Left ventricle myocardium inferior (tissue), 1 donor: ENCODE results near the gene CA10. TPM values are rescaled to one million over a fixed set of nuclear protein-coding genes. Genes with fewer than 3 reads are reported as not detected.

Experiments used
- DNase-seq: peaks from one replicate; pipeline ENCODE4 v3.0.0-alpha.2; 2020
- H3K27ac ChIP-seq: fragments of 200-600 bp; replicated peaks from 2 replicates; pipeline ENCODE4 v1.8.0; 2021
- H3K27me3 ChIP-seq: fragments of 200-600 bp; 2 replicates; pipeline ENCODE4 v1.8.0; 2021; ENCODE audit warnings: low read depth
- H3K36me3 ChIP-seq: fragments of 200-600 bp; 2 replicates; pipeline ENCODE4 v1.8.0; 2021
- H3K4me1 ChIP-seq: fragments of 200-600 bp; 2 replicates; pipeline ENCODE4 v1.8.0; 2021
- H3K4me3 ChIP-seq: fragments of 200-600 bp; 2 replicates; pipeline ENCODE4 v1.8.0; 2021; ENCODE audit warnings: mild to moderate bottlenecking, moderate library complexity
- H3K9me3 ChIP-seq: fragments of 200-600 bp; replicated peaks from 2 replicates; pipeline ENCODE4 v1.8.0; 2021
- intact Hi-C: fragments of 100-400 bp; cut with micrococcal nuclease; formaldehyde crosslinking; loops from one replicate; pipeline ENCODE4 v1.11.0; 2022
- total RNA-seq: library from RNA; stranded (reverse); fragmentation: NEBNext Ultra II Directional; extraction: Animal tissue kit (Norgen Biotek cat#: 25700); gene quantifications from one replicate; pipeline ENCODE4 v1.2.1, GENCODE V29; 2021
- TF ChIP-seq, protein P1 (sequence below): fragments of 200-600 bp; IDR thresholded peaks from 2 replicates; pipeline ENCODE4 v1.8.0; 2021; ENCODE audit warnings: antibody characterized with exemption, mild to moderate bottlenecking, borderline replicate concordance
- donor health status: DM: no; HTN: yes; CAD: no; lungs with severe emphysema.

Gene CA10
- total RNA-seq, 1 donor from 2014 or later = not detected

DNA sequence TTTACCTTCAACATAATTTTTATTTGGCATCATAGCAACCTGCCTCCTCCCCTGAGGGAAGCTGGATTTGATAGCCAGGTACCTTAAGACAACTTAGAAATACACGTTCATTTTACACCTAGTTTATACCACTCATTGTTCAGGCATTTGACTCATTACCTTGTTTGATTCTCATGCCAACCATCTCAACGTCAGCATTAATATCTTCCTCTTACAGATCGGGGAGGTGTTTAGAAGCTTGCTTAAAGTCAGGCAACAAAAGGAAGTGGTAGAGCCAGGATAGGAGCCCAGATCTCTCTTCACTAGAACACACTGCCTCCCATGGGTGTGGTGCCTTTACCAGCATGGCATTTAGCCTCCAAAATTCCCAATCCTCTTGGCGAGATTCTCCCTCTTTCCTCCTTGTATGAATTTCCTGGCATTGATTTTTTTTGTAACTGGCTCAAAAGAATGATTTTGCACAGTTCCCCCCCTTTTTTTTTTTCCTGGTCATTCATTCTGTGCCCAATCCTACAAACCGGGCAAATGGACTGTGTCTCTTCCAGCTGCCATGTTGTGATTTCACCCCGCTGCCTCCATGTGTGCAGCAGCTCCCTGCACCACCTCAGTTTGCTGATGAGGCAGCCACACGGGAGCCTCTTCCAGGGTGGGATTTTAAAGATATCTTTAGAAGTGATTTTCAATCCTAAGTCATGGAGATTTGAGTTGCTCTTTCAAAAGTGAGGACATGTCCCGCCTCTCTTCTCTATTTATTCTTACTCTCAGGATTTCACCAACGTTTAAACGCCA is 514.6 kb downstream of the CA10 start:
- Histone ChIP-seq H3K9me3 (no peaks in the 10 kb centered on the region), H3K36me3 (no peaks in the 10 kb centered on the region), H3K4me3 (no peak overlapping the region), H3K27me3 (peaks cover 81% of the 10 kb centered on the region), H3K27ac (no peak overlapping the region), H3K4me1 (no peaks in the 10 kb centered on the region)
- no peak for DNase-seq
- intact Hi-C loops = no loop called here
- TF ChIP-seq, protein P1, sequence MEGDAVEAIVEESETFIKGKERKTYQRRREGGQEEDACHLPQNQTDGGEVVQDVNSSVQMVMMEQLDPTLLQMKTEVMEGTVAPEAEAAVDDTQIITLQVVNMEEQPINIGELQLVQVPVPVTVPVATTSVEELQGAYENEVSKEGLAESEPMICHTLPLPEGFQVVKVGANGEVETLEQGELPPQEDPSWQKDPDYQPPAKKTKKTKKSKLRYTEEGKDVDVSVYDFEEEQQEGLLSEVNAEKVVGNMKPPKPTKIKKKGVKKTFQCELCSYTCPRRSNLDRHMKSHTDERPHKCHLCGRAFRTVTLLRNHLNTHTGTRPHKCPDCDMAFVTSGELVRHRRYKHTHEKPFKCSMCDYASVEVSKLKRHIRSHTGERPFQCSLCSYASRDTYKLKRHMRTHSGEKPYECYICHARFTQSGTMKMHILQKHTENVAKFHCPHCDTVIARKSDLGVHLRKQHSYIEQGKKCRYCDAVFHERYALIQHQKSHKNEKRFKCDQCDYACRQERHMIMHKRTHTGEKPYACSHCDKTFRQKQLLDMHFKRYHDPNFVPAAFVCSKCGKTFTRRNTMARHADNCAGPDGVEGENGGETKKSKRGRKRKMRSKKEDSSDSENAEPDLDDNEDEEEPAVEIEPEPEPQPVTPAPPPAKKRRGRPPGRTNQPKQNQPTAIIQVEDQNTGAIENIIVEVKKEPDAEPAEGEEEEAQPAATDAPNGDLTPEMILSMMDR = no peak

DNA sequence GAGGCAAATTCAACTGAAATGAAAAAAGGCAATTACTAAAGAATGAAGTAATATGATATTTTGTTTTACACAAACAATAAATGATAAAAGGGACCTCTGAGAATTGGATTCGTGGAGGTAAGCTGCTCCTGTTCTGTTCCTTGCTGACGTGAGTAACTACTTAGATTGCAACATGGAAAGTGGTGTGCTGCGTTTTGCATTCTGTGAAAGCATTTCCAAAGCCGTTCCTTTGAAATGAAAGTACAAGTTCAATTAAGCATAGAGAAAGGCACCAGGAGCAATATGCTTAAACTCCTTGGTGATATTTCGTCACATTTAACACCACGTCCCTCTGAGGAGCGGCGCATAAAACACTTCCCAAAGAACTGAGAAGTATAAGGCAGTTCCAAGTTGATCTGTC is 516.5 kb downstream of the CA10 start:
- H3K4me1 ChIP-seq = no peaks in the 10 kb centered on the region
- intact Hi-C loops = no loop called here
- H3K27me3 ChIP-seq = peaks cover 81% of the 10 kb centered on the region
- no peaks in the 10 kb centered on the region for H3K36me3 ChIP-seq
- no peak for DNase-seq
- no peaks in the 10 kb centered on the region for H3K9me3 ChIP-seq
- H3K4me3 ChIP-seq = no peak overlapping the region
- no peak overlapping the region for H3K27ac ChIP-seq
- TF ChIP-seq, protein P1 = no peak

- DNase-seq = no peak
- TF ChIP-seq, protein P1 = peak; percentile 42
- no peaks in the 10 kb centered on the region for H3K9me3 ChIP-seq
- peaks cover 63% of the 10 kb centered on the region for H3K27me3 ChIP-seq
- no peak overlapping the region for H3K4me3 ChIP-seq
- no peaks in the 10 kb centered on the region for H3K4me1 ChIP-seq
- intact Hi-C loops = no loop called here
- H3K36me3 ChIP-seq = no peaks in the 10 kb centered on the region
- H3K27ac ChIP-seq = no peak overlapping the region
Measured at GRCh38 chr17:51640108-51640622, 518.3 kb downstream of the CA10 start.

- Histone ChIP-seq H3K4me1 (no peaks in the 10 kb centered on the region), H3K27ac (no peak overlapping the region), H3K27me3 (peaks cover 51% of the 10 kb centered on the region), H3K4me3 (no peak overlapping the region), H3K9me3 (no peaks in the 10 kb centered on the region), H3K36me3 (no peaks in the 10 kb centered on the region)
- DNase-seq = no peak
- TF ChIP-seq, protein P1 = no peak
- intact Hi-C loops = no loop called here
Measured at GRCh38 chr17:51638971-51639370, 519.5 kb downstream of the CA10 start.

- no peak for DNase-seq
- intact Hi-C loops = no loop called here
- Histone ChIP-seq H3K4me3 (no peak overlapping the region), H3K27ac (no peak overlapping the region), H3K9me3 (no peaks in the 10 kb centered on the region), H3K4me1 (no peaks in the 10 kb centered on the region), H3K27me3 (peaks cover 35% of the 10 kb centered on the region), H3K36me3 (no peaks in the 10 kb centered on the region)
- TF ChIP-seq, protein P1 = no peak
Measured at GRCh38 chr17:51636291-51636690, 522.2 kb downstream of the CA10 start.
